ENCODE results near the gene MEAK7.

The MEAK7 gene, protein sequence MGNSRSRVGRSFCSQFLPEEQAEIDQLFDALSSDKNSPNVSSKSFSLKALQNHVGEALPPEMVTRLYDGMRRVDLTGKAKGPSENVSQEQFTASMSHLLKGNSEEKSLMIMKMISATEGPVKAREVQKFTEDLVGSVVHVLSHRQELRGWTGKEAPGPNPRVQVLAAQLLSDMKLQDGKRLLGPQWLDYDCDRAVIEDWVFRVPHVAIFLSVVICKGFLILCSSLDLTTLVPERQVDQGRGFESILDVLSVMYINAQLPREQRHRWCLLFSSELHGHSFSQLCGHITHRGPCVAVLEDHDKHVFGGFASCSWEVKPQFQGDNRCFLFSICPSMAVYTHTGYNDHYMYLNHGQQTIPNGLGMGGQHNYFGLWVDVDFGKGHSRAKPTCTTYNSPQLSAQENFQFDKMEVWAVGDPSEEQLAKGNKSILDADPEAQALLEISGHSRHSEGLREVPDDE

DNA sequence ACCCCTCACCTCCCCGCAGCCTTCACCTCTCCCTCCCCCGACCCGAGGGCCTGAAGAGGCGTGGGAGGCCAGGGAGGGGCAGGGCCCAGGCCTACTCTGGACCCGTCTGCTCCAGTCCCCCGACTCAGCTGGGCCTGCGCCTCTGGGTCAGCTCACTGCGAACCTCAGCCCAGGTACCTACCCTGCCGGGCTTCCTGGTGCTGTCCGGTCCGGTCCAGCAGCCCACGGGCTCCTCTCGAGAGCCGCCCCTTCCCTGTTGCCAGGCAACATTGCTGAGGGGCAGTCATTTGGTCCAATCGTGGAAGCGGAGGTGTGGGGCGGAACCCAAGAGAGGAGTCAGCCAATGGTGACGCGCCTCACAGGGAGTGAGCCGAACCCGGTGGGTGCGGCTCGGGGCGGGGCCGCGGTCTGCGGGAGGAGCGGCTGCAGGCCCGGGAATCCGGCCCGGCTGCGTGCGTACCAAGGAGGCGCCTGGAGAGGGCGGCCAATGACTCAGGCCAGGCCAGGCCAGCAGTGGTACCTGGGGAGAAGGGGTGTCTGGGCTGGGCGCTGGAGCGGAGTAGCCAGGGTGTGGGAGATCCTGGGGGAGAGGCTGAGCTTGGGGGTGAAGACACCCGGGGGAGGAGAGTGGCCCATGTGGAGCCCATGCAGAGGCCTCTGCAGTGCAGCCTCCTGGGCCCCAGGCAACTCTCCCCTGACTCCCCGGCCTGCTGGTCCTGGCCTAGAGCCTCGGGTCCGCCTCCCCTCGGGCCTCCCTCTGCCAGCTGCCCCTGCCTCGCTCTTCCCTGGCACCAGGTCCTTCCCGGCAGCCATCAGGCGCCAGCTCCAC lies at the start of gene MEAK7:
Gene MEAK7 (minus strand): TSS at position 240 of the 829 bp plus-strand sequence. CDS start 6,573 bp downstream, outside the sequence.
- DNase-seq, result peak; percentile 99

DNA sequence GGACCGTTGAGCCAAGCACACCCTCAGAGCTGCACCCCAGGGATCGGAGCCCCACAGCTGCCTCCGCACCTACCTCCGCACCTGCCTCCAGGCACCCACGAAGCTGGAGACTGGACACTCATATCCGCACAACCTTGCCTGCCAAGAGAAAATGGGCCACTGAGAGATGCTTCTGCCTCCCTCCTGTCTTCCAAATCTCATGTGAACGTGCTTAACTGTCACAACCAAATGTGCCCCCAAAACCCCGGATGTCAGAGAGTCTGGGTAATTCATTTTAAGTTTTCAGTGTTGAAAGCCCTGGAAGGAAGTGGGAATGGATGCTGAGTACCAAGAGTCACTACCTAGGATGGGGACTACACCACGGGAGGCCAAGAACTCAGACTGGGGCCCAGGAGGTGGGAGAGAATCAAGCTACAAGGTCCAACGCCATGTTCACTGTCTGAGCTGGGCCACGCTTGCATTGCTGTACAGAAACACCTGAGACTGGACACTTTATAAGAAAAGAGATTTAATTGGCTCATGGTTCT lies 49.5 kb upstream of the MEAK7 start:
- no peak for DNase-seq

DNA sequence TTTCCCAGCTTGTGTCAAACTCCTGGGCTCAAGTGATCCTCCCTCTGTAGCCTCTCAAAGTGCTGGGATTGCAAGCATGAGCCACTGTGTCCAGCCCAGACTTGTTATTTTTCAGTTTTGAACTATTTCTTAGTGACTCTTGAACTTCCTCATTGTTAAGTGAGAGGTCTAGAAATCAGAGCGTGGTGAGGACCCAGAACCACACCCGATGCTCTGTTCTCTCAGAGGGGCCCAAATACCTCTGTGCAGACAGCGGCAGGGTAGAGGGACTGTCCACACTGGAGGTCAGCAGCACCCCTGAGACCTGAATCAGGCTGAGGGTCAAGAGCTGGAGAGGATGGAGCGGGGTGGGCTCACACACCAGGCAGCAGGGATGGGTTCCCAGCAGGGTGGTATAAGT lies 47.7 kb upstream of the MEAK7 start:
- DNase-seq, result no peak

DNA sequence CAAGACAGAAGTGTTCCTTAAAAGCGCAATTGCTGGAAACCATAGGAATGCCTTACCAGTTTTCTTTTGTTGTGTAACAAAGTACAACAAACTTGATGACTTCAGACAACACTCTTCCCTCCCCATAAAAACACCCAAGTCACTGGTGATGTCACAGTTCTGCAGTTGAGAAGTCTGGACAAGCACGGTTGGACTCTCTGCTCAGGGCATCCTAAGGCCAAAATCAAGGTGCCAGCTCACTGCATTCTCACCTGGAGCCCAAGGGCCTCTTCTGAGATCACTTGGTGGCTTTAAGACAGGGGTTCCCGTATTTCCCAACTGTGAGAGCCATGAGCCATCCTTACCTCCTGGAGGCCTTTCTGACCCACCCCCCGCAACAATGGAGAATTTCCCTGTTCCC lies 45.6 kb upstream of the MEAK7 start:
- DNase-seq, result no peak

DNA sequence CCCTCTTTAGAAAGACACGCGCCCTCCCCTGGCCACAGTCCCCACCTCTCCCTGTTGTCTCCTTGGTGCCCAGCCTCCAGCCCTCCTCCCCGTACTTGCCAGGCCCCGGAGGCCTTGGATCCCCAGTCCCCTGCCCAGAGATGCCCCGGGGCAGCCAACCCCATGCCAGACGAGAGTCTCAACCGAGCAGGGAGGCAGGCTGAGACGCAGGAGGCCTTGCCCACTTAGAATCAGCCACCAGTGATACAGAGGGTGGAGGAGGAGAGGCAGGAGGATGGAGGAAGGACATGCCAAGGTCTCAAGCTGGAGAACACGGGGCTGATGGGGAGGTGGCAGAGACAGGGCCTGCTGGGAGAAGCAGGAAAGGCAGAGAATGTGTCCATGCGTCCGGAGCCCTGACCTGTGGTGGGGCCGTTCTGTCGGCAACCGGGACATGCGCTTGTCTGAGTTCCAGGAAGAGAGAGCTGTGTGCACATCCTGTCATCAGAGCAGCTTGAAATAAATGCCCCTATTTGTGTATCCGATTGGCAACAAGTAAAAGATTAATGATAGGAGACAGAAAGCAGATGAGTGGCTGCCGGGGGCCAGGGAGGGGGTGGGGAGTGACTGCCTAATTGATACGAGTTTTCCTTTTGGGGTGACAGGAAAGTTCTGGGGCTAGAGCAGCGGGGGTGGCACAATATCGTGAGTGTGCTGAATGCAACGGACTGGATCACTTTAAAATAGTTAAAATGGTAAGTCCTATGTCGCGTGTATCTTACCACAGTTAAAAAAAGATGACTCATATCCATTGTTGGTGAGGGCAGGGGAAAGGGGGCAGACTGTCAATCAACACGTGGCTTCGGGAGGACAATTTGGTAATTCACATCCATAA lies 44.7 kb upstream of the MEAK7 start:
- no peak for DNase-seq

DNA sequence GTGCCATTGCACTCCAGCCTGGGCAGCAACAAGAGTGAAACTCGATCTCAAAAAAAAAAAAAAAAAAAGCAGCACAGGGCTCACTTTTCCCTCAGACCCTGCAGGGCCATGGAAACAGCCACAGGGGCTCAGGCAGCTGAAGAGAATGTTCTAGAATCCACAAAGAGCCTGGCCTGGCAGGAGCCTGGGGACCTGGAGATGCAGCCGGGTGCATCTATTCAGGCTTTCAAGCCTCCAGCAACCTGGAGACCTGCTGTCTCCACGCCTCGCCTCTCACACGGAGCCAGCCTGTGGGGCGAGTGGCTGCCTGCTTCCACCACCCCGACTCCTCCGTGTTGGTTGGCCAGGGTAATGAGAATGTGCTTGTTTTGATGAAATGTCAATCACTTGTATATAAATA lies 44.0 kb upstream of the MEAK7 start:
- no peak for DNase-seq

DNA sequence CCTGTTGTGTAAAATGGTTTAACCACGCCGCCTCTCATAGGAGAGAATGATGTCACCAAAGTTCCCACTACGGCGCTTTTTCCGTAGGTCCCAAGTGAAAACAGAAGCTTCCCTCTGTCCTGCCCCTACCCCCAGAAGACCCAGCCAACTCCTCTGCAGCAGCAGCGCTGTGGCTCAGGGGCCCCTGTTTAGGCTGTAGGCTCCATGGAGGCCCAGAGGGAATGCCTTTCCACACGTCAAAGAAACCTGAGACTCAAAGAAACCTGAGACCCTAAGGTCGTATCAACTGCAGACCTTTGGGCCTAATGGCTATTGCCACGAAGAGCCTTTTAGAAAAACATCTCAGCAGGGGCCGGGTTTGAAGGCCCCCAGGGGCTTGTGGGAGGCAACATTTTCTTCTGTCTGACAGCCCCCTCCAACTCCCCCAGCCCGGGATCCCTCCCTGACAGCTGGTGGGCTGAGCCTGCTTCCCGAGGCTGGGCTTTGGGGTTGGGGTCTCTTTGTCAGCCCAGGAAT lies 43.1 kb upstream of the MEAK7 start:
- no peak for DNase-seq

DNA sequence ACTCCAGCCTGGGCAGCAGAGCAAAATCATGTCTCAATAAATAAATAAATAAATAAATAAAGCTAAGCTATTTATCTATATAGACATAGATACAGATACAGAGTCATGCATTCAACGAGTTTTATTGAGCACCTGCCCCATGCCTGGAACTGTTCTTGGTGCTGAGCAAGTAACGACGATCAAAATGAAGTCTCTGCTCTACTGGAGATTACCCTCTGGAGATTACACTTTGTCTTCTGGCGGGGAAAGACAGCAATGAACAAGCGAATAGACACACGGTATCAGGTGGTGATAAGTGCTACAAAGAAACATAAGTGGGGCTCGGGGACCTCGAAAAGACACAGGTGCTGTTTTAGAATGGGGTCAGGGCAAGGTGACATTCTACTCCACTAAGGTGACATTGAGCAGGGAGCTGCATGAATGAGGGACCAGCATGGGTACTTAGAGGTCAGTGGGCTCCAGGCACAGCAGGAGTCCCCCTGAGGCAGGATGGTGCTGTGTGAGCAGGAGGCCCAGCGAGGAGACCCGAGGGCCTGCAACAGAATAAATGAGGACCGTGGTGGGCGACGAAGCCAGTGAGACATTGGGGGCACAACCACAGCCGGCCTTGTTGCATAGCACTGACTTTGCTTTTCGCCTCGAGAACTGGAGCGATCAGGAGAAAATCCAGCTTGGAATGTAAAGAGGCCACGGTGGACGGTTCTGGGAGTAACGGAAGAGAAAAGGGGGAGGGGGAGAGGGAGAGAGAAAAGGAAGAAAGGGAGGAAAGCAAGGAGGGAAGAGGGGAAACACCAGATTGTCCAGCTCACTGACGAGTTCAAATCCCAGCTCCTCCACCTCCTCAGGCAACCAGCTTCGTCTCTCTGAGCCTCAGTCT lies 42.4 kb upstream of the MEAK7 start:
- no peak for DNase-seq

DNA sequence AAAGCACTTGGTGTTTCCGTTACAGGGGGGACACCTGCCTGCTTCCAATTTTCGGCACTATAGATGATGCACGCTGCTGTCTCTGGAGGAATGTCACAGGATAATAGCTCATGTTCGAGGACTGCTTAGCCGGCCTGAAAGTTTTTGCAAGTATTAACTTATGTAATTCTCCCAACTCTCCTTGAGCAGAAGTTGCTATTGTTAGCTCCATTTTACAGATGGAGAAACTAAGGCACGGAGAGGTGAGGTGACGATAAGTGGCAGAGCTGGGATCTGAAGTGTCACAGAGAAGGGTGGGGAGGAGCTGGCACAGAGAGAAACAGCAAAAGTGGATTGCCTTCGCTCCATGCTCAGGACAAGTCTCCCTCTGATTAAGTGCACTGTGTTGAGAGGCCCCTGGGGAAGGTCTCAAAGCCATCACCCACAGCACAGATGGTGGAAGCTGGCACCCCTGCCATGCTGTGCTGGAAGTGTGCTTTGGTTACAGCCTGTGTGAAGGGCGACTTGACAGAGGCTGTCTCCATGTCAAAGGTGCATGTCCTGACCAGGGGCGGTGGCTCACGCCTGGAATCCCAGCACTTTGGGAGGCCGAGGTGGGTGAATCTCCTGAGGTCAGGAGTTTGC lies 40.8 kb upstream of the MEAK7 start:
- DNase-seq, result no peak

DNA sequence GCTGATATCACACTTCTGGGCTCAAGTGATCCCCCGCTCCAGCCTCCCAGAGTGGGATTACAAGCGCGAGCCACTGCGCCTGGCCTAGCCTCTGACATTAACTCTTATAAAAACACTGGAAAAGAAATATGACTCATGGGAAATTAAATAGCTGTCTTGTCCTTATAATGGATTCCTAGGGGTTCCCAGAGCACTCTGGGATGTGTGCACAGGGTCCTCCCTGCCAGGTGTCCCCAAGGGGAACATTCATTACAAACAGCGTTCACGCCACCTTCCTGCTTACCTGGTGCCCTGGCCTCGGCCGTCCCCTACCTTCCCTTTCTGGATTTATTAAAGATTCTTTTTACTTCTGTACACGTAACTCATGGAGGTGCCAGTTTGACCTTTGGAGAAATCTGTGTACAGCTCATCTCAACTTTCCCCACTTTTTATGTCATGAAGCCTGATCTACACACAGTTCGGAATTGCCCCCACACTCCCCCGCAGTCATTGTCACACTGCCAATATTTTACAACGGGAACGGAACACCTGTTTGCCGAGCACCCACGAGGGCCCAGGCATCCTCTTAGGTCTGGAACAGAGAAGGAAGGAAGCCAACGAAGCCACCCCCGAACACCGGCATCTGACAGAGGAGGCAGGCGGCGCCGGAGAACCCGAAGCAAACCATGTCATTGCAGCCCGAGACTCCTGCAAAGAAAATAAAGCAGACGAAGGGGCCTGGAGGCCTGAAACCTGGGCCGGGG lies 39.7 kb upstream of the MEAK7 start:
- DNase-seq, result no peak

DNA sequence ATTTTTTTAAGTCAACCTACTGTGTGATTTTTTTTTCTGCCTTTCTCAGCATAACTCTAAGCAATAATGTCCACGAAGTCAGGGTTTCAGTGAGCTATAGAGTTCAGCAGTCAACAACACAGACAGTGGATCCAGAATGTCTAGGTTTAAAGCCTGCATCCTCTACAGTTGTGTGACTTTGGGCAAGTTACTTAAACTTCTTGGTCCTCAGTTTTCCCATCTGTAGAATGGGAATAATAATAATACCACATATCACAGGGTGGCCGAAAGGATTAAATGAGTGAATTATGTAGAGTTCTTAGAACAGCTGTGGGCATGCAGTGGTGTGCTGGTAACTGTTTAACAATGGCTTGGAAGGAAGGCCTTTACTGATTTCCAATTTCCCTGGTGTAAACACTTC lies 38.8 kb upstream of the MEAK7 start:
- DNase-seq, result no peak

DNA sequence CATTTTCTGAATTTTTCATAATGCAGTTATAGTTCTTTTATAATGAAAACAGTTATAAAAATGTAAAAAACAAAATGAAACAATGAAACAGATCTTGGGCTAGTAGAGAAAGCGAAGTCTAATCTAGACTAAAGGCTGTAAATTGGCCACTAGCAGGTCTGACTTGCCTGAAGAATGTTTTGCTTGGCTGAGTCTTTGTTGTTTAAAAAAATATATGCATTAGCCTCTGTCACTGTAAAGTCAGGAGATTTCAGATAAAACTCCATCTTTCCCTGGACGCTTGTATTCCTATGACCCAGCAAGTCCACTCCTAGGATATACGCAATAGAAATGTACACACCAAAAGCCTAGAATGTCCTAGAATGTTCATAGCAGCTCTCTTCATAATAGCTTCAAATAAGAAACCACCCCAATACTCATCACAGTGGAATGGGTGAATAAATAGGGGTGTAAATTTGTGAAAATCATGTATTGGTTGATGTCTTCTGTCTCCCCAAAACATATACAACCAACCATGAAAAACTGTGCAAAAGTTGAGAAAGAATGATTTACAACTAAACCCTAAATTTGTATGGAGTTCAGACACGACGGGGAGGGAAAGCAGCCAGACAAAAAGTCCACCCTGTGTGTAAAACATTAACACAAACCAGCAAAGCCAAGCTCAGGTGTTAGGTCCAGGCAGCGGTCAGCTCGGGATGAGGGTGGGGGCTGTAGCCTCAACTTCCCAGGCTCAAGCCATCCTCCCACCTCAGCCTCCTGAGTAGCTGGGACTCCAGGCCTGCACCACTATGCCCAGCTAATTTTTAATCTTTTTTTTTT lies 37.7 kb upstream of the MEAK7 start:
- no peak for DNase-seq

DNA sequence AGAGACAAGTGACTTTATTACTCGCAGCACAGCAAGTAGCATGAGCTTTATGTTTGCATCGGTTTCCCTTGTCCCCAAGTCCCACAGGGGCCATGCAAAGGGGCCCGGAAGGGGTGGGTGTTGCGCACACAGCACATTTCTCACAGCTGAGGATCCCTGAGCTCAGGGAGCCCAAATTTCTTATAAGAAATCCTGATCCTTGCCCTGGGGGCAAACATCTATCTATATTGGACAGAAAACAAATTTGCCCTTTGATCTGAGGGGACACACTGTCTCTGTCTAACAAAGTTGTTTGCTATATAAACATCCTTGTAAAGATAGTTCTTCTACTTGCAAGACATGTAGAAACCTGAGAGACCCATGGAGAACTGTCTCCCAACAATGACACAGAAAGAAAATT lies 35.7 kb upstream of the MEAK7 start:
- DNase-seq, result no peak

DNA sequence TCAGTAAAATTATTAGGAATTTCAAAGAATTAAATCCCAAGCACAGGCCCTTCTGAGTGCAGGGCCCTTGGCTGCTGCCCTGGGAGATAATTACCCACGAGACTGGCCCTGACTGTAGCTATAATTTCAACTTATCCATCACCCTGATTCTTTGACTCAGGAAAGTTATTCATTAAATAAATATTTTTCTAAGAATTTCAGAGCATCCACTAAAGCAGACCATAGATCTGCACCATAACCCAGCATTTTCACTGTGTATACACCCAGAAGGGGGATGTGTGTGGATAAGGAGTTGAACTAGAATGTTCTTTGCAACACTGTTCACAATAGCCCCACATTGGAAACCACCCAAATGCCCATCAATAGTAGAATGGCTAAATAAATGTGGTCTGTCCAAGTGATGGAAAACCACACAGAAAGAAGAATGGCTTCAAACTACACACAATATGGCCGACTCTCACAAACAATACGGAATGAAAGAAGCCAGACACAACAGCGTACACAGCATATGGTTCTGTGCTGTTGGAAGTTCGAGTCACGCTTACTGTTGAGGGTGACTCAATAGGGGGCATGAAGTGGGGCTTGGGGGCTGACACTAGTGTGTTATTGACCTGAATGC lies 33.9 kb upstream of the MEAK7 start:
- no peak for DNase-seq

DNA sequence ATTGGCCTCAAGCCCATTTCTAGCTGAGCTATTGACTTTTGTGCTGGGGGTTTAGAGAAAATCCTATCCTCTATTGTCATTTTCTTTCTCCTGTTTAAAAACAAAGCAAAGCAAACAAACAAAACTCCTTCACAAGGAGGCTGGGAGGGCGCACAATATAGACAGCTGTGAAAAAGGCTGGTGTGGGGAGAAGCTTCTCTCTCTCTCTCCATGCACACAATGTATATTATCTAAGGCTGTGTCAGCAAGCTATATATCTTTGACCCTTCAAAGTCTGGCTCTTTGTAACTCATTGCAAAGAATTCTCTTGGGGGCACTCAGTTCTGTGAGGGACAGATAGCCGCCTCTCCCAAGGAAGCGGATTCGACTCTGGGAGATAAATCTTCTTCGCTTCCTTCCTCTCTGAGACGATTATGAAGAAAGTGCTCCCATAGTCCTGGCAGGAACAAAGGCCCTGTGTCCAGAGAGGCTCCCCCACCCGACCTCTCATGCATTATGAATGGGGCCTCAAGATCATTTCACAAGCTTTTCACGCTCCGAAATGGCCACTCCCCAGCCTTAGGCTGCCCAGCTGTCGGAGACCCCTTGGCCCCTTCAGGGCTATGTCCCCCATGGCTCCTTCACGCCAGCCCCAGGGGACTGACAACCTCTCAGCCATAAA lies 33.2 kb upstream of the MEAK7 start:
- no peak for DNase-seq

DNA sequence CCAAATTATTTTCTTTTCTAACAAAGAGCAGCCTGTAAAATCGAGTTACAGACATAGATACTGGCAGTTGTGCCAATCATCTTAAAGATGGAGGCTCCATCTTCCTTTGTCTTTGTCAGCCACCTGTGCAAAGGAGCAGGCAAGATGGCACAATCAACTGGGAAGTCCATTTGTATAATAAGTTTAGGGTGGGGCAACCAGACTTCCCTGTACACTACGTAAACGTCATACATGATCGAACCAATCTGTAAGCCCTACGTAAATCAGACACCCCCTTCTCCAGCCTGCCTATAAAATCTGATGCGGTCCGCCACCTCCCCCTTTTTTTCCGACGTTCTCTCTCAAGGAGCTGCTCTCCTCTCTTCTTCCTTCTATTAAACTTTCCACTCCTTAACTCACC lies 31.4 kb upstream of the MEAK7 start:
- no peak for DNase-seq

DNA sequence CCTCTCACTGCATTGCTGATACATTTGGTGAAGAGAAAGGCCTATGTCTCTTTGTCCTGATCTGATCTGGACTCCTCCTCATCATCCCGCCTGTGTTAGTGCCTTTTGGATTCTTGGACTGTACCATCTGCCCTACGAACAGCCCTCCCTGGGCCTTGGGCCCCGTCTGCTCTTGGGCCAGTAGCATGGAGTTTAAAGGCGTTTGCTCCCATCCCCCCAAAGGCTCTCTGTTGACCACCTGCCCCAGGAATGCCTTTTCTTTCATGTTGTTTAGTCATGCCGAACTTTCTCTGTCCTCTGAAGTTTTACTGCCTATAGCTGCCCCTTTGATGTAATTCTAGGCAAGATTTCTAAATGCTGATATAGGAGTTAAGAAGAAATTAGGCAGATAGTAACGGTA lies 30.9 kb upstream of the MEAK7 start:
- DNase-seq, result peak; percentile 87

DNA sequence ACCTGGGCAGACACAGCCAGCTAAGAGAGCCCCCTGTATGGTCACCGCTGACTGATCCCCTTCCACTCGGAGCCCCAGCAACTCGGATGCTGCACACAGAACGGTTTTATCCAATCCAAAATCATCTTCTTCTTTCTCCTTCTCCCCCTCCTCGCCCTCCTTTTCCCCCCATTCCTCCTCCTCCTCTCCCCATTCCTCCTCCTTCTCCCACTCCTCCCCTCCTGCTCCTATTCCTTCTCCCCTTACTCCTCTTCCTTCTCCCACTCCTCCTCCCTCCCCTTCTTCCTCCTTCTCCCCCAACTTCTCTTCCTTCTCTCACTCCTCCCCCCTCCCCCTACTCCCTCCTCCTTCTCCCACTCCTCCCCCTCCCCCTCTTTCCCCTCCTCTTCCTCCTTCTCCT lies 30.4 kb upstream of the MEAK7 start:
- DNase-seq, result no peak

Measured in islet precursor cell (in vitro differentiated cells).